DMS153 treated with DMSO at 0.1 percent for 48 hours (cell line): Measurements from ENCODE around the gene LBH.

Experiments used
- DNase-seq: peaks from one replicate; lab custom pipeline; 2025; ENCODE audit not compliant: unreplicated experiment; lab: John Stamatoyannopoulos, UW

Gene LBH

DNA sequence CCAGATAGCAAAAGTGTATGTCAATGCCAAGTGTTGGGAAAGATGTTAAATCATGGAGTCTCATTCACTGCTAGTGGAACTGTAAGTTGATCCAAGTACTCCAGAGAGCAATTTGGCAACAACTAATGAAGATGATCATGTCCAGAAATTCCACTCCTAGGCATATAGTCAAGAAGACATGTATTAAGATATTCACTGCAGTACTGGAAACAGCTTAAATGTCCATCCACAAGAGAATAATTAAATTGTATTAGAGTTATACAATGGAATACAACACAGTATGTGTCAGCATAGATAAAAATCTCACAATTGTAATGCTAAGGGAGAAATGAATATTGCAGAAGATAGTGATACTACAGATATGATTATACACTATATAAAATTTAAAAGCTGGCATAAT, 15.2 kb upstream of the LBH start:
- DNase-seq, result no peak

DNA sequence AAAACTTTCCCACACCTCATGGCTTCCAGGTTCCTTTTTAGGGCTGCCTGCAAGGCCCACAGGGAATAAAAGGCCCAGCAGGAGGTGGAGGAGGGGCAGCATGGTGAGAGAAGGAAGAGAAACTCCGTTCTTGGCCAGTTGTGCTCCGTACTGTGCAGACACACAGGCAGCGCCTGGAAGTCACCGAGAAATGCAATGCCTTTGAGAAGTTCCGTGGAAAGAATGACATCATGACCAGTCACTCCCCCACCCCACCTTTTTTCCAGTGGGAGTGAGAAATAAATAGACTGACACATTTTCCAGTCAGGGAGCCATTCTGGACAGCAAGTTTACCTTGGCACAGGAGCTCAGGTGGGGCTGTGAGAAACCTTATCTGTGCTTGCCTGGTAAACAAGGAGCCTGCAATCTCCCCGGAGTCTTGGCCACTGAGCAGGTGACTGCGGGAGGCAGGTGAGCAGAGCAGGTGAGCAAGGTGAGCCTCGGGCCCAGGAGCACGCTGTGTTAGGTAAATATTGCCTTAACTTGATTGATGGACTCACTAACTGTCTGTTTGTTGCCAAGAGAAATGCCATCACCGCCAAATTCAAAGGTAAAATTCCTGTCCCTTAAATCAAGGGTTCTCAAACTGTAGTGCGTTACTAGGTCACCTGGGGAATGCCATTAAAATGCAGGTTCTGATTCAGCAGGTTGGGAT, 13.5 kb upstream of the LBH start:
- peak; percentile 96 for DNase-seq

DNA sequence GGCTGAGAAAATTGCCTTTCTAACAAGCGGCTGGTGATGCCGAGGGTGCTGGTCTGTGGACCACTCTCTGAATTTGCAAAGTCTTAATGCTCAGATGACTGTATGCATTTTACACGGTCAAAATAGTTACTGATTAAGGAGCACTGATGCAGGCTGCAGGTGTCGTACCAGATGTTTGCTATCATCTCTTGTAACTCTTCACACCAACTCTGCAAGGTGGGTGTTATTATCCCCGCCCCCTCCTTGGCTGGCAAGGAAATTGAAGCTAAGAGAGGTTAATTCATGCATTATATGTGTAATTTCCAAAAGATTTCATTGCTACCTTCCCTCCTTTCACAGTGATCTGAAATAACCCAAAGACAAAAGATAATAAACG, 13.0 kb upstream of the LBH start:
- DNase-seq, result no peak

DNA sequence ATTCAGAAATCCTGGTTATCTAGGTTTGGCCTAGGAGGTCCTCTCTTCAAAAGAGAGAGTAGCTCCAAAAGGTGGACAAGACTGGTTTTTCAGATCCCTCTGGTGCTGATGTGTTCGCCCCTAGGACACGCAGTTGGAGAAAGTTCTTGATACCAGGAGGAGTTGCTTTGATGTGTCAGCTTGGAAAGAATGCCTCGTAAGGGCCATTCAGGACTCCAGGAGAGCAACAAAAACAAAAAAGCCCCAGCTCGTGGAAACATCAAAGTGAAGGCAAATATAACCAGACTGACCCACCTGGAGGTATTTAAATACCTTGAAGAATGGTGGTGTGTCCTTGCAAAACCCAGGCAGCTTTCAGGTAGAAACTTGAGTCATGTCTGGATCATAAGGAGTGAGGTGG, 12.5 kb upstream of the LBH start:
- DNase-seq, result no peak

DNA sequence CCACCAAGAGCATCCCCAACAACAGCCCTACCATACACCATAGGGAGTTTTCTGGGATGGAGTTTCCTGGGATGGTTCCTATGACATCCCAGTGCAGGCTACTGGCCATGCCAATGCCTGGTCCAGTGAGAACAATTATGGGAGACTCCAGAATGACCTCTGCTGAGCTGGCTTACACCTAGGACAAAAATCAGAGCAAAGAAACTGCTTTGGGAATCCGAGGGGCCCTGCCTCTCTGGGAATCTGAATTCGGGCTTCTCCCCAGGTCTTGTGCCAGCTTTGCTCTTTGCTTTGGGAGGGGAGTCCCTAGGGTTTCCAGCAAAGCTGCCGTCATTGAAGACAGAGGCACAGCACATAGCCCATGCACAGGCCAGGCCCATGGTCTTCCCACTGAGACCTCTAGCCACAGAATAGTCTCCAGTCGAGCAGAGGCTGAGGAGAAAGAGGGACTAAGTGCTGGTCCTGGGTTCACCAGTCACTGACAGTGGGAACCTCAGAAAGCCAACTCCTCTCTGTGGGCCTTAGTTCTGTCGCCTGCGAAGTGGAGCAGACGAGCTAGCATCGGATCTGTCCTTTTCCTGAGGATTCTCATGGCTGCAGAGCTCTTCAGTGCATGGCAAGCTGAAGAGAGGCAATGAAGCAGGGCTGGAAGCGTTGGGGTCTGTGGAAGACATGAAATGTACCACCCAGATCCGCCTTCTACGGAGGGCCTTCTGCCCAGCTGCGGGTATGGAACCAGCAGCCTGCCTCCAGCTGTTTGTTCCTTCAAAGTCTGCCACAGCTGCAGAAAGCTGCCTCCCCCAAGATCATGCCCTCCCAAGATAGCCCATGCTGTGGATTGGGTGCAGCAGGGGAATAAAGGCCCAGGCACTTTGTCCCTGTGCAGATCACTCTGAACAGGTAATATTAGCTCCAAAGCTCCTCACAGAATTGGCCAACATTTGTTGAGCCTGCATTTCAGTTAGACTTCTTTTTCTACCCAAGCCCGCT, 11.2 kb upstream of the LBH start:
- no peak for DNase-seq

DNA sequence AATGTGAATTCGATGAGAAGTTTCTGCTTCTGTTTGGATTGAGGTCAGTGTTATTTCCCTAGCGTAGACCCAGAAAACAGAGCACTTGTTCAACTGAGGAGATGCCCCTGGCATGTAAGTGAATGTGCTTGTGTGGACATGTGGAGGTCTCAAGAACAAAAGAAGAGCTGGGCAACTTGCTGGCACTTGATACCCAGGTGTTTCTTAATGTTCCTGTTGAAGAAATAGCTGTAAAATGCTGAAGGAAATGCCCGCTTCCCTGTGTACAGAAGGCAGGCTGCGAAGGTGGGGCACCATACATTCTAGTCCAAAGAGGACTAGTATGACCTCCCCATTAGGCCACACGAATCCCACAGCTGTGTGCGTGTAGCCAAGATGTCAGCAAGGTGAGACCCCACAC, 9.8 kb upstream of the LBH start:
- DNase-seq, result no peak

DNA sequence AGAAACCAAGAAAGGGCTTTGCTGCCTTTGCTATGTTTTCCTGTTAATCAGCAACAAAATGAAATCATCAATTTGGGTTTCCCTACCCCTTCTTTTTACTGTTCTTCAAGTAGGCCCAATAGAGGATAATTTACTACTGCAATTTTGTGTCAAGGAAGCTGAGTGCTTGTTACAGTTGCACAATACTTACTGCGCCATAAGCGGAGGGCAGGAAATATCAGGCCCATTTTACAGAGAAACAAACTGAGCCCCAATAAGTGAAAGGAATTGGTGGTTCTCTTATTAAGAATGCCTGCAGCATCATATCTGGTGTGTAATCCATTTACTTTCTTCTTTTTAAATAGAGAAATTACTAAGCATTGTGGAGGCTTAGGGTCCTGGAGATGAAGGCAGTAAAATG, 9.3 kb upstream of the LBH start:
- DNase-seq, result no peak

DNA sequence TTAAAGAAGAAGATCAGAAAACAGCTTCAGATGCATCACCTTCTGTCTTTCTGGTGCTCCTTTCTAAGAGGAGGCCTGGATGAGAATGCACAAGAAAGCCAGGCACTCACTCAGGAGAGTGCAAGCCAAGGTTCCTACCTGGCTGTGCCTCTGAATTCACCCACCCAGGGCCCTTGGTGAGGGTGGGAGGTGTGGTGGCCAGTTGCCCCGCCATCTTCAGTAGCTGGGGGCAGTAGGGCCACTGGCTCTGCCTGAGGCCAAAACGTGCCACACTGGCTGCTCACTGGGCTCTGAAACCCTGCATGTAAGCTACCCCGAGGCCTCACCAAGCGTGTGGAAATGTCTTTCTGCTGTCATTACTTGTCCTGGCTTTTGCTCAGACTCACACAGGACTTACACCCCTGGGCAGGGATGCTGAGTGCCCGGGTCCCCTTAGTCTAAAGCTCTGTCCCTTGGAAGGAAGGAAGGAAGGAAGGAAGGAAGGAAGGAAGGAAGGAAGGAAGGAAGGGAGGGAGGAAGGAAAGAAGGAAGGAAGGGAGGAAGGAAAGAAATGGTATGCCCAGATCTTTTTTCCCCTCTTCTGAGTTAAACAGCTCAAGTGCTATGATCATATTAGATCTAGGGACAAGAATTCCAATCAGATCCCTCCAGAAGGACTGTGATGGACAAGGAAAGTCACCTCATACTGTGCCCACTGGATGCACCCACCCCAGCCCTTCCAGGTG, 8.5 kb upstream of the LBH start:
- DNase-seq, result no peak

DNA sequence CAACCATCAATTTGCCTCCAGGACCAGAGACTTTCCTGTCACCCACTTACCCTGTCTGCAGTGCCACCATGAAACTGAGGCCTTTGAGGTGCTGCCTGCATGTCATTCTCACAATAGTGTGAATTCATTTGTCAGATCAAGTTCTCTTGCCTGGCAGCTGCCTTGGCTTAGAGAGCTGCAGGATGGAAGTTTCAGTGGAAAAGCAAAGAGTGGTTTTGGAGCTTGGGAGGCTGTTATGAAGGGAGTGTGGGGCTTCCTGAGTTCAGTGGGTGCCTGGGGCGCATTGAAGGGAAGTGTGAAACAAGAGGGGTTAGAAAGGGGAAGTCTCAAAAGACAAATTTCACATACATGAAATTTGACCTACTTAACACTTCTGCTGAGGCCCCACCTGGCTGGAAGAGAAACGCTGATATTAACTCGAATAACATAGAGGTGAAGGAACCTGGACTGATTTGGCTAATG, 7.9 kb upstream of the LBH start:
- DNase-seq, result no peak

DNA sequence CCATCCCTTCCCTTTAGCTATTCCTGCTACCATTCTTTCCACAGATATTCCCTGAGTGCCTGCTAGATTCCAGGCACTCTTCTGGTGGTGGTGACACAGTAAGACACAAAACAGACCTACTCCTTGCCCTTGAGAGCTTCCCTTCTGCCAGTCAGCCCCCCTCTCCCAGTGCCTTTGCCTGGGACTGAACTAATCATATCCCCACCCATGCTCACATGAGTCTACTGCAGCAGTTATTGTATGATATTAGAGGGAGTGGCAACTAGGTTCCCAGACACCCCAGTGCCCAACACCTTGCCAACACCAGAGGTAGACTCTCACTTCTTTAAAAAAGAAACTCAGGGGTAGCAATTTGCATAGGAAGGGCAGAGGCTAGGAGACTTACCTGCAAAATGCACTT, 7.2 kb upstream of the LBH start:
- no peak for DNase-seq

DNA sequence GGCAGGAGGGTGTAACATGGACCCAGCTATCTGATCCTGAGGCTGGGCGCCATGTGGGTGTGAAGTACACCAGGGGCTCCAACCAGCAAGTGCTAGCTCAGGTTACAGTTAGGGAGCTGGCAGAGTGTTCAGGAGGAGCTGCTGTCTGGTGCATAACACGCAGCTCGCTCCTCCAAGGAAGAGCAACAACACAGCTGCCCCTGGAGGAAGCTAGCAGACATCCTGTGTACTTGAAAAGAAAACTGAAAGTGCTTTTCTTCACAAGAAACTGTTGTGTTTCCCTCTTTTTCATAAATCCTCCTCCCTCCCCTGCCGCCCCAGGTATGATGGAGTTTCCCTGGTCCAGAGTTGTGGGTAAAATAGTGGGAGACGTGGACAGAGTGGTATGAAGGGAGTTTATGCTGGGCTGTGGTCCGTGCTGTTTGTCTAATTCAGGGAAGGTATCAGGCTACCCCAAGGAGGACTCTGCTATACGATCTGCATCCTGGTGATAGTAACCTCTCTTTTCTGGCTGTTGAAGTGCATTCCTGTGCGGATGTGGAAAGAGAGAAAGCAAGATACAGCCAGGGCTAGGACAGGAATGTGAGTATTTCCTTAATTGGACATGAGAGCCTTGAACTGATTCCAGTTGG, 6.1 kb upstream of the LBH start:
- no peak for DNase-seq

DNA sequence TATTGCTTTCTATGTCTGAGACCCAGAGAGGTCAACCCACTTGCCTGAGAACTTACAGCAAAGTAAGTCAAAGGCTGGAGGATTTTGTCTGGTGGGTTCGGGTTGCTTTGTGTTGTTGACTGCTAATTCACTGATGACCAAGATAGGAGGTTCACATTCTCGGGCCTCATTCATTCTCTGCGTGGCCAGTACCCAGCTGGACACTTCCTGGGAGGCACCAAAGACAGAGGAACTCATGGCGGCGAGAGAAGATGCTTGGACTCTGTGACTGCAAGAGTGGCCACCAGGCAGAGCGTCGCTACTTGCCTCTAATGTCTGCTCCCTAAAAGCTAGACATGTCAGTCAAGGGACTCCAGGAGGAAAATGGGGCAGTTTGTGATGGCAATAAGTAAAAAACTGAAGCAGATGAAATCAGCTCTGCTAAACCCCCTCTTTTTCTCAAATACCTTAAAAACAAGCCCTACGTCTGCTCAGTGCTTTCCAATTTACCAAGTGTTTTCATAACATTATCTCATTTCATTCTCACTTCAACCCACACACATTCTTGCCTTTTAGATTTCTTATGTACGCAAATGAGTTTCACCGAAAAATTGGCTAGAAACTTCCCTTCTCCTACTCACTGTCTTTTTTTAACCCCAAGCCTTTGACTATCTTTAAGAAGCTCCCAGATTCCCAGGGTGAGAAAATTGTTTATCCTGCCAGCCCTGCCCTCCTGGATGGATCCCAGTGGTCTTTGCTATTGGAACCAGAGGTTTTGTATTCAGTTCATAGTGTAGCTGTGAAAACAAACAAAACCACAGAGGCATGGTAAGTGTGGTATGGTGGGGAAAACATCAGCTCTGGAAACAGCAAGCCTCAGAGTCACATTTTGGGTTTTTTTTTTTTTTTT, 4.9 kb upstream of the LBH start:
- DNase-seq, result no peak

DNA sequence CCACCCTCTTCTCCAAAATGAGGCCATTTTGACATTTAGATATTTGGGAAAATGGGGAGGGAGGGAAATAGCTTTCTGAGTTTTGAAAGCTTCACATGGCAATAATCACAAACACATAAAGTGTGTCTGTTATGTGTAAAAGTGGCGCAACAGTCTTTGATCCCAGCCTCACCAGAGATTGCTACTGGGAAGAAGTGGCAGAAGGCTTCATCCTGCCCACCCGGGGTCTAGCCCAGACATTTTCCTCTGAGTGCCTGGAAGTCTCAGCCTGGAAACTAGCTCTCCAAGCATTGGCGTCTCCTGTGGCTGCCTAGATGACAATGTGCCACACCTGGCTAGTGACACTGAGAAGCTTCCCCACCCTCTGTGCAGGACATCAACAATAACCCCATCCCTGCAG, 1.7 kb upstream of the LBH start:
- no peak for DNase-seq

DNA sequence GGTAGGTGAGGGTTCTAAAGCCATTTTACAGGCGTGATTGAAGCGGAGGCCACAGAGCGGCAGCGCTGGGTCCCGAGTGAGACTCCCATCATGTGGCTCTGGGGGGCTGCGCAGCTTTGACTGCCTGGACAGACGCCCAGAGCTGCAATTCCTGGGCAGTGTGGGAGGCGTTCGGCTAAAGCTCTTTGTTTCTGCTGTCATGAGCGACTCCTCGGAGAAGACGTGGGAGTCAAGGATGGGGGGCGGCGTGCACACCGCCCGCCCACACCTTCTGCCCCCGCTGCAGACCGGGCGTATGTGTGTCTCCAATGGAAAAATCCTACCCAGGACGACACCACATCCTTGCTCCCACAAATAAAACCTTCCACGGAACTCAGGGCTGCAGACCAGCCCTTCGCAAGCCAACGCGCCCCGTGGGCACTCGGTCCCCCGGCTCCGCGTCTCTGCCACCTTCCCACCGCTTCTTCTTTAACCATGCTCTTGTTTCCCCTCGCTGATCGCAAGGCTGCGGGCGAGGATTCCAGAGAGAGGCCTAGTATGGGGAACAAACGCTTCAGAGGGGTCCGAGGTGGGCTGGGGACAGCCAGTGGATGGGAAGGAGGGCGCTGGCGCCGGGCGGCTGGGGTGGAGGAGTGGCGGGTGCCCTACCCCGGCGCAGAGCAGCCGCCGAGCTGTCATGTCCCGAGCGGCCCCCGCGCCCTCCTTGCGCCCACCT, 680 bp upstream of the LBH start:
- DNase-seq, result no peak

DNA sequence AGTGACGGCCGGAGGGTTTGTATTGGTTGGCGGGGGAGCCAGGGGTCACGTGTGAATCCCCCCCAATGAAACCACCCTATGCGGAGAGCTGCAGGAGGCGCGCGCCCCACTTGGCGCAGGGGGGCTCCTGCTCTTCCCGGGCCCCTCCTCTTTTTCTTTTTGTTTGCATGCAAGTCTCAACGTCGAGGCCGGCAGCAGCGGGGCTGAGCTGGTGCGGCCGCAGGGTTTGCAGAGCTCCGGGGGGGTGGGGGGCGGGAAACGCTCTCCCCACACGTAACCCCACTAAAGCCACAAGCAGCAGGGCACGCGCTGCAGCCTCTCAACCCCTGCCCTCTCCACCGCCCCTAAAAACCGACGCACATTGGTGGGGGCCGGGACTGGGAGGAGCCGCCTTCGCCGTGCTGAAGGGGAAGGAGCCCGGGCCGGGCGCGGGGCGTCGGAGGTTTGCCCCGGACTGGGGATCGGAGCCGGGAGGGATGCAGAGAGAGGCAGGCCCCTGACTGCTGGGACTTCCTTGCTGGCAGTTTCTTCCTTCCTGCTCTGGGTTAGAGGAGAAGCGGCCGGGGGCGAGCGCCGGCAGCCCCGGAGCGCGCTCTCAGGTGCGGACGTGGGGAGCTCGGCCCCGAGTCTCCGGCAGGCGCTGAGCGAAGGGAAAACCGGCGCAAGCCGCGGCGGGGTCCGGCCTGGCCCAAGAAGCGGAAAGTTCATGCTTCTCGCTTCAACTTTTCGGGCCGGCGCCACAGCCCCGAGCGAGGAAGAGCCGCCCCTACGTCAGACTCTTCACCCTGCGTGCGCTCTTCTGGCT, 864 bp downstream of the LBH start:
- DNase-seq, result peak; percentile 30

DNA sequence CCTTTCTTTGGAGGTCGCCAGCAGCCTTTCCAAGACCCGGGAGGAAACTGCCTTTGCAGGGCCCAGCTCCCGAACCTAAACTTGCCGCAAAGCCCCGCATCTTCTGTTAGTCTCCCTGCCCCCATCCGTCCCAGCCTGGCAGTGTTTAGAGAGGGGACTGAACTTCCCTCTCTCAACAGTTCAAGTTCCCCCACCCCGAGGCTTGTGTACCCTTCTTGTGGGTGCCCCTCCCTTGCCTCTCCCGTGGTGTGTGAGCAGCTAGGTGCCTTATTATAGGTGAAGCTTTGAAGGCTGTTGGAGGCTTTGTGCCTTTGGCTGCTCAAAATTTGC, 1.4 kb downstream of the LBH start:
- DNase-seq, result no peak

DNA sequence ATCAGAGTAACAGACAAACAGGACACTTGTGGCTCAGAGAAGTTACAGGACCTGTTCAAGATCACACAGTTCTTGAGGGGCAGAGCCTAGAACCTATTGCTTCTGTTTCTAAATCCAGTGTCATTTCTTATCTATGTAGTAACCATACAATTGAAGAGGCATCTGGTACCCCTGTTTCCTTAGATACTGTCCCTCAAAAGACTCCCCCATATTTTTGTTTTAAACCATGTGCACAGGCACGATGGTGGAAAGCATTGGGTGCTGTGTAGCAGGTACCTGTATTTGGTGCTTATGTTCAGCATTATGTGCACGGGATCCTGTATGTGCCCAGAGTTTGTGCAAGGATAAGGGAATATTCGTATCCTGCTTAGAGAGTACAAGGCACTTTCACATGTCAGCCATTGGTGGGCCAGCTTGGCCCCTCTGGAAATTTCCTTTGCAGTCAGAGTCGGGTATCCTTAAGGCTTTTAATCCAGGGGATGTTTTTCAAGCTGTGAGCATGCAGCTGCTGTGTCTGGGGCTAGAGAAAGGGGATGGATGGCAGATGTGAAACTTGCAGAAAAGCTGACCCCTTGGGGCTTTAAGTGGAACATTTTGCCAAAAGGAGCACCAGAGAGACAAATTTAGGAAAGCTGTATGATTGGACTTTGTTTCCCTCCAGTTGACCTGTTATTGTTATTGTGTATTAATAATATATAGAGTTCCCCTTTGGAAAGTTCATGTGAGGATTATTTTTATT, 2.1 kb downstream of the LBH start:
- DNase-seq, result no peak
